Measurements from ENCODE around the gene ANKRD12. TPM values are rescaled to one million over a fixed set of nuclear protein-coding genes. Genes with fewer than 3 reads are reported as not detected.

ANKRD12 gene
- total RNA-seq, 2 experiments from 2014 or later = 65.9 to 66.5 TPM

- DNase-seq (ENCODE audit: low spot score) = no peak
- Histone ChIP-seq H3K4me1 (ENCODE audit: insufficient read depth, low read length, poor library complexity, severe bottlenecking) (no peaks in the 10 kb centered on the region), H3K27ac (ENCODE audit: low read depth, low read length, poor library complexity, severe bottlenecking) (no peak overlapping the region), H3K9me2 (ENCODE audit: insufficient read depth, low read length) (no peaks in the 10 kb centered on the region), H3K79me2 (ENCODE audit: insufficient read depth, low read depth, low read length) (no peaks in the 10 kb centered on the region), H2AFZ (ENCODE audit: low read length) (no peak overlapping the region), H3K36me3 (ENCODE audit: insufficient read depth, low read length) (no peaks in the 10 kb centered on the region), H3K4me3 (ENCODE audit: low read depth, low read length, poor library complexity, severe bottlenecking) (no peak overlapping the region), H4K20me1 (ENCODE audit: insufficient read depth, low read length) (no peaks in the 10 kb centered on the region), H3K9me3 (ENCODE audit: low read length) (no peaks in the 10 kb centered on the region), H3K4me2 (ENCODE audit: low read length) (no peak overlapping the region)
- ChIA-PET POLR2A (interaction anchor here (1.0 kb wide), 1 partner anchor 637 kb away, joined by 3 read pairs; no protein-coding TSS in a partner anchor), CTCF (ENCODE audit: unreplicated experiment) (no interaction called here)
- no TSS peak for BruUV-seq (replicated peaks)
- TF ChIP-seq CTCF (conservative IDR thresholded peaks at IDR 0.05; ENCODE audit: low read length) (no peak), EZH2phosphoT487 (IDR thresholded peaks at IDR 0.05; ENCODE audit: borderline replicate concordance, low read depth, low read length) (no peak)
- intact Hi-C loops (cut with micrococcal nuclease; ENCODE audit: unreplicated experiment) = loop anchor here (10.0 kb wide), 1 partner anchor 110 kb away; no protein-coding TSS in a partner anchor
These were observed 167.9 kb downstream of the ANKRD12 start for GRCh38 chr18:9304388-9305070.

GRCh38 chr18:9319333-9319732, 182.8 kb downstream of the ANKRD12 start:
- no peak overlapping the region for H3K4me3 ChIP-seq (ENCODE audit: low read depth, low read length, poor library complexity, severe bottlenecking)
- H3K27ac ChIP-seq (ENCODE audit: low read depth, low read length, poor library complexity, severe bottlenecking) = no peak overlapping the region
- BruUV-seq (replicated peaks) = no TSS peak
- H3K9me3 ChIP-seq (ENCODE audit: low read length) = no peaks in the 10 kb centered on the region
- no peaks in the 10 kb centered on the region for H3K36me3 ChIP-seq (ENCODE audit: insufficient read depth, low read length)
- no peaks in the 10 kb centered on the region for H4K20me1 ChIP-seq (ENCODE audit: insufficient read depth, low read length)
- ChIA-PET POLR2A (interaction anchor here (0.6 kb wide), 1 partner anchor 42 kb away, joined by 6 read pairs; no protein-coding TSS in a partner anchor), CTCF (ENCODE audit: unreplicated experiment) (no interaction called here)
- no peaks in the 10 kb centered on the region for H3K4me1 ChIP-seq (ENCODE audit: insufficient read depth, low read length, poor library complexity, severe bottlenecking)
- H3K9me2 ChIP-seq (ENCODE audit: insufficient read depth, low read length) = no peaks in the 10 kb centered on the region
- no peaks in the 10 kb centered on the region for H3K79me2 ChIP-seq (ENCODE audit: insufficient read depth, low read depth, low read length)
- no peak overlapping the region for H2AFZ ChIP-seq (ENCODE audit: low read length)
- no peak for DNase-seq (ENCODE audit: low spot score)
- intact Hi-C loops (cut with micrococcal nuclease; ENCODE audit: unreplicated experiment) = no loop called here
- no peak for TF ChIP-seq EZH2phosphoT487 (IDR thresholded peaks at IDR 0.05; ENCODE audit: borderline replicate concordance, low read depth, low read length)
- TF ChIP-seq CTCF (conservative IDR thresholded peaks at IDR 0.05; ENCODE audit: low read length) = no peak
- H3K4me2 ChIP-seq (ENCODE audit: low read length) = no peak overlapping the region

GRCh38 chr18:9321017-9321452, 184.5 kb downstream of the ANKRD12 start:
- no peaks in the 10 kb centered on the region for H3K9me3 ChIP-seq (ENCODE audit: low read length)
- no peak overlapping the region for H3K4me3 ChIP-seq (ENCODE audit: low read depth, low read length, poor library complexity, severe bottlenecking)
- no peaks in the 10 kb centered on the region for H4K20me1 ChIP-seq (ENCODE audit: insufficient read depth, low read length)
- no peak overlapping the region for H2AFZ ChIP-seq (ENCODE audit: low read length)
- TF ChIP-seq CTCF (conservative IDR thresholded peaks at IDR 0.05; ENCODE audit: low read length) (no peak), EZH2phosphoT487 (IDR thresholded peaks at IDR 0.05; ENCODE audit: borderline replicate concordance, low read depth, low read length) (no peak)
- intact Hi-C loops (cut with micrococcal nuclease; ENCODE audit: unreplicated experiment) = no loop called here
- CTCF ChIA-PET (ENCODE audit: unreplicated experiment) = no interaction called here
- no peaks in the 10 kb centered on the region for H3K4me1 ChIP-seq (ENCODE audit: insufficient read depth, low read length, poor library complexity, severe bottlenecking)
- no peaks in the 10 kb centered on the region for H3K9me2 ChIP-seq (ENCODE audit: insufficient read depth, low read length)
- no peak overlapping the region for H3K27ac ChIP-seq (ENCODE audit: low read depth, low read length, poor library complexity, severe bottlenecking)
- POLR2A ChIA-PET = no interaction called here
- no peak for DNase-seq (ENCODE audit: low spot score)
- H3K4me2 ChIP-seq (ENCODE audit: low read length) = no peak overlapping the region
- H3K79me2 ChIP-seq (ENCODE audit: insufficient read depth, low read depth, low read length) = no peaks in the 10 kb centered on the region
- BruUV-seq (replicated peaks) = no TSS peak
- H3K36me3 ChIP-seq (ENCODE audit: insufficient read depth, low read length) = no peaks in the 10 kb centered on the region
